Measurements from ENCODE around the gene TBP. TPM values are rescaled to one million over a fixed set of nuclear protein-coding genes. Genes with fewer than 3 reads are reported as not detected.

TBP gene
- total RNA-seq, 1 experiment from 2014 or later = 15.7 TPM

DNA sequence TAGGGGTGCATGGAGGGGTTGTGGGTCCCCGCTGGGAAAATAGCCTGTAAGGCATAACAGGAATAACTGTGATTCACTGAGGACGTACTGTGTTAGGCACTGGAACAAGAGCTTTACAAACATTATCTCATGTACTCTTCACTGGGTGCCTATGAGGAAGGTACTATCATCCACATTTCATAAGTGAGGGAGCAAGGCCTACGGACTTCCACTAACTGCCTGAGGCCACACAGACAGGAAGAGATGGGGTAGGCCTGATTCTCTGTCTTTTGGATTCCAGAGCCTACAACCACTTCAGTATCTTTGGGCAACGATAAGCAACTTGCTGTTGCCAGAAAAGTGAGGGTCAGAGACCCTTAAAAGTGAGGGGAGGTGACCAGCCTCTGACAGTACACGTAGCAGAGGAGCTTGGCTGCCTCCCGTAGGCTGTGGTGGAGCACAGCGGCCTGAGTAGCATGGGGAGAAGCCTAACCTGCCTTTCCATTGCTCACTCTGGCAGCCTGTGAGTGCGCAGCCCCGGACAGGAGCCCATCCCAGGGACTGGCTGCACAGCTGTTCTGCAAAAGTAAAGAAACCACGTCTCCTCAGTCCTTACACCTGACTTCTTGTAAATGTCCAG lies 31.5 kb upstream of the TBP start:
- no peaks in the 10 kb centered on the region for H3K36me3 ChIP-seq (ENCODE audit: low read depth, low read length)
- no peak overlapping the region for H3K9ac ChIP-seq (ENCODE audit: low read length)
- no peaks in the 10 kb centered on the region for H4K20me1 ChIP-seq (ENCODE audit: low read length)
- no peak overlapping the region for H3K4me3 ChIP-seq (ENCODE audit: low read length)
- intact Hi-C loops (cut with micrococcal nuclease) = no loop called here
- peak; percentile 9 for DNase-seq
- no peak overlapping the region for H2AFZ ChIP-seq (ENCODE audit: low read length)
- peaks cover 15% of the 10 kb centered on the region; the same call in 1 of the 2 replicates for H3K27me3 ChIP-seq (ENCODE audit: low read length)
- H3F3A ChIP-seq (ENCODE audit: low read length, unreplicated experiment) = no peaks in the 10 kb centered on the region
- H3K9me3 ChIP-seq (ENCODE audit: low read length) = no peaks in the 10 kb centered on the region
- CTCF ChIA-PET = no interaction called here
- H3K4me1 ChIP-seq (ENCODE audit: insufficient read depth, low read length) = no peaks in the 10 kb centered on the region
- no TSS peak for BruUV-seq (replicated peaks)
- H3K9me2 ChIP-seq (replicated peaks; ENCODE audit: low read length) = no peaks in the 10 kb centered on the region
- H3K27ac ChIP-seq (ENCODE audit: low read length) = no peak overlapping the region
- ATAC-seq = peak; percentile 73; the same call in 1 of the 2 replicates
- POLR2A ChIA-PET (ENCODE audit: unreplicated experiment) = no interaction called here
- TF ChIP-seq, protein P1, sequence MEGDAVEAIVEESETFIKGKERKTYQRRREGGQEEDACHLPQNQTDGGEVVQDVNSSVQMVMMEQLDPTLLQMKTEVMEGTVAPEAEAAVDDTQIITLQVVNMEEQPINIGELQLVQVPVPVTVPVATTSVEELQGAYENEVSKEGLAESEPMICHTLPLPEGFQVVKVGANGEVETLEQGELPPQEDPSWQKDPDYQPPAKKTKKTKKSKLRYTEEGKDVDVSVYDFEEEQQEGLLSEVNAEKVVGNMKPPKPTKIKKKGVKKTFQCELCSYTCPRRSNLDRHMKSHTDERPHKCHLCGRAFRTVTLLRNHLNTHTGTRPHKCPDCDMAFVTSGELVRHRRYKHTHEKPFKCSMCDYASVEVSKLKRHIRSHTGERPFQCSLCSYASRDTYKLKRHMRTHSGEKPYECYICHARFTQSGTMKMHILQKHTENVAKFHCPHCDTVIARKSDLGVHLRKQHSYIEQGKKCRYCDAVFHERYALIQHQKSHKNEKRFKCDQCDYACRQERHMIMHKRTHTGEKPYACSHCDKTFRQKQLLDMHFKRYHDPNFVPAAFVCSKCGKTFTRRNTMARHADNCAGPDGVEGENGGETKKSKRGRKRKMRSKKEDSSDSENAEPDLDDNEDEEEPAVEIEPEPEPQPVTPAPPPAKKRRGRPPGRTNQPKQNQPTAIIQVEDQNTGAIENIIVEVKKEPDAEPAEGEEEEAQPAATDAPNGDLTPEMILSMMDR (conservative IDR thresholded peaks at IDR 0.05; ENCODE audit: low read depth, low read length) = peak; percentile 51
- no peak for TF ChIP-seq EZH2phosphoT487 (IDR thresholded peaks at IDR 0.05; ENCODE audit: borderline replicate concordance, low read length)
- no peaks in the 10 kb centered on the region for H3K79me2 ChIP-seq (ENCODE audit: low read length)
- H3K4me2 ChIP-seq (ENCODE audit: low read length) = no peak overlapping the region

DNA sequence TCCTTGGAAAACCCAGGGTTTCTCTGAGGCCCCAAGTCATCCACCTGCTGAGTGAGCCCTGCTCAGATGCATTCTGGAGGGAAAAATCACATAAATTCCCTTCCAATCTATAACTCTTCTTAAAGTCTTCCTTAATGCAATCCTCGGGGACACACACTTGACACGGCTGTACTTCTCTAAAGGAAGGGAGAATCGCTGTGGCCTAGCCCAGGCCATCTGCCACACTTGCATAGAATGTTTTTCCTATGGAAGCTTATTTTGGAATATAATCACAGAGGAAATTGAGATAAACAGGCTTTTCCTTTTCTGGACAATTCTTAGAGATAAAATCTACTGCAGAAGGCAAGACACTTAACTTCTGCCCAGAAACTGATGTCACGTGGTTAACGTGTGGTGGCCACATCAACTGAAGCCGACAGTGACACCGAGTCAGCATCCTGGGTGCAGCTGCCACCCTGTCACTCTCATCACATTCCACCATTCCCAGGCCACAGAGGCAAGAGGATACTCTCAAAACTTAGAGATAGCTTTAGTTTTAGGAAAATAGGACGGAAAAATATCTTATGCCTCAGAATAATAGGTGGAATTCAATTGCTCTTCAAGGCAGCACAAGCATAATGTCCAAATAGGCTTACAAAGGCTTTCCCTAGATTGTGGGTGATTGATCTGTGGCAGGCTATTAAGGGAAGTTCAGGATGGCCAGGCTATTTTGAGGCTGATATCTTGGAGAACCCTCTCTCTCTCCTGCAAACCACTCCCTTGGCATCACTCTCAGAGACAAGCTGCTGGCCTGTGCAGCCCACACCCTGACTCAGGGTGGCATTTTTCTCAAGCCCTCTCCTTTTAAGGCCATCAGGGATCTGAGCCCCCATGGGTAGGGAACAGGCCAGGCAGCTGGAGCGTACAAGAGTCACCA lies 30.7 kb upstream of the TBP start:
- CTCF ChIA-PET = no interaction called here
- Histone ChIP-seq H3K79me2 (ENCODE audit: low read length) (no peaks in the 10 kb centered on the region), H2AFZ (ENCODE audit: low read length) (no peak overlapping the region), H3K9me3 (ENCODE audit: low read length) (no peaks in the 10 kb centered on the region), H3K4me2 (ENCODE audit: low read length) (no peak overlapping the region), H3K27ac (ENCODE audit: low read length) (no peak overlapping the region), H4K20me1 (ENCODE audit: low read length) (no peaks in the 10 kb centered on the region), H3K36me3 (ENCODE audit: low read depth, low read length) (no peaks in the 10 kb centered on the region), H3K4me1 (ENCODE audit: insufficient read depth, low read length) (no peaks in the 10 kb centered on the region), H3F3A (ENCODE audit: low read length, unreplicated experiment) (no peaks in the 10 kb centered on the region), H3K9ac (ENCODE audit: low read length) (no peak overlapping the region), H3K4me3 (ENCODE audit: low read length) (no peak overlapping the region), H3K9me2 (replicated peaks; ENCODE audit: low read length) (no peaks in the 10 kb centered on the region), H3K27me3 (ENCODE audit: low read length) (peaks cover 15% of the 10 kb centered on the region; the same call in 1 of the 2 replicates)
- BruUV-seq (replicated peaks) = no TSS peak
- DNase-seq (no peak), ATAC-seq (no peak)
- POLR2A ChIA-PET (ENCODE audit: unreplicated experiment) = interaction anchor here (0.6 kb wide), 1 partner anchor 14 kb away, joined by 4 read pairs; no protein-coding TSS in a partner anchor
- TF ChIP-seq EZH2 (IDR thresholded peaks at IDR 0.05; ENCODE audit: low read length, unreplicated experiment) (no peak), EZH2phosphoT487 (IDR thresholded peaks at IDR 0.05; ENCODE audit: borderline replicate concordance, low read length) (no peak)
- TF ChIP-seq, protein P1 (conservative IDR thresholded peaks at IDR 0.05; ENCODE audit: low read depth, low read length) = no peak
- intact Hi-C loops (cut with micrococcal nuclease) = no loop called here

DNA sequence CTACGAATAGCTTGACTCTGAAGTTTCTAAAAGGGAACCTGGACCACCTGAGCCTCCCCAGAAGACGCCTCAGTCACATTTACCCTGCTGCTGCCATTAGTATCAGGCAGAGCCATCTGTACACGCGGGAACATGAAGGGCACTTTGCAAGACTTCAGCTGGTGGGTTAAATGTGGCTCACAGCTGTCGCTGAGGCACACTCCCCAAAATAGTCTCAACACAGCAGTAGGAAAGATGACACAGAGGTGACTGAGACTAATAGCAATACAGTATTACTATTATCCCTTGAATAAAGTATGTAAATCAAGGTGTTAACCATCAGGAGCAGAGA lies 30.0 kb upstream of the TBP start:
- no peaks in the 10 kb centered on the region for H3K4me1 ChIP-seq (ENCODE audit: insufficient read depth, low read length)
- no peak overlapping the region for H3K4me3 ChIP-seq (ENCODE audit: low read length)
- peaks cover 12% of the 10 kb centered on the region; the same call in 1 of the 2 replicates for H3K27me3 ChIP-seq (ENCODE audit: low read length)
- DNase-seq (no peak), ATAC-seq (no peak)
- no peaks in the 10 kb centered on the region for H3K79me2 ChIP-seq (ENCODE audit: low read length)
- no peak overlapping the region for H3K4me2 ChIP-seq (ENCODE audit: low read length)
- no peaks in the 10 kb centered on the region for H3F3A ChIP-seq (ENCODE audit: low read length, unreplicated experiment)
- BruUV-seq (replicated peaks) = no TSS peak
- H3K27ac ChIP-seq (ENCODE audit: low read length) = no peak overlapping the region
- intact Hi-C loops (cut with micrococcal nuclease) = no loop called here
- no peak overlapping the region for H3K9ac ChIP-seq (ENCODE audit: low read length)
- no peaks in the 10 kb centered on the region for H3K9me3 ChIP-seq (ENCODE audit: low read length)
- POLR2A ChIA-PET (ENCODE audit: unreplicated experiment) = interaction anchor here (0.6 kb wide), 1 partner anchor 15 kb away, joined by 4 read pairs; no protein-coding TSS in a partner anchor
- H4K20me1 ChIP-seq (ENCODE audit: low read length) = no peaks in the 10 kb centered on the region
- TF ChIP-seq EZH2phosphoT487 (IDR thresholded peaks at IDR 0.05; ENCODE audit: borderline replicate concordance, low read length) = no peak
- TF ChIP-seq EZH2 (IDR thresholded peaks at IDR 0.05; ENCODE audit: low read length, unreplicated experiment) = no peak
- TF ChIP-seq, protein P1 (conservative IDR thresholded peaks at IDR 0.05; ENCODE audit: low read depth, low read length) = no peak
- H3K9me2 ChIP-seq (replicated peaks; ENCODE audit: low read length) = no peaks in the 10 kb centered on the region
- H3K36me3 ChIP-seq (ENCODE audit: low read depth, low read length) = no peaks in the 10 kb centered on the region
- CTCF ChIA-PET = no interaction called here
- no peak overlapping the region for H2AFZ ChIP-seq (ENCODE audit: low read length)
